HG03442 (cell line): ENCODE data around the gene RAB5IF.
"Not testable (repeated sequence)": the region's sequence is repeated elsewhere in the genome, so short reads cannot be mapped to it uniquely, and the experiment has no call there.

ENCODE experiments used
- ATAC-seq: cut with Tn5 transposase; IDR thresholded peaks from one replicate; pipeline ENCODE4 v1.9.1; 2021; ENCODE audit warnings: mild to moderate bottlenecking, moderate library complexity; ENCODE audit not compliant: unreplicated experiment

The RAB5IF gene, protein sequence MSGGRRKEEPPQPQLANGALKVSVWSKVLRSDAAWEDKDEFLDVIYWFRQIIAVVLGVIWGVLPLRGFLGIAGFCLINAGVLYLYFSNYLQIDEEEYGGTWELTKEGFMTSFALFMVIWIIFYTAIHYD

DNA sequence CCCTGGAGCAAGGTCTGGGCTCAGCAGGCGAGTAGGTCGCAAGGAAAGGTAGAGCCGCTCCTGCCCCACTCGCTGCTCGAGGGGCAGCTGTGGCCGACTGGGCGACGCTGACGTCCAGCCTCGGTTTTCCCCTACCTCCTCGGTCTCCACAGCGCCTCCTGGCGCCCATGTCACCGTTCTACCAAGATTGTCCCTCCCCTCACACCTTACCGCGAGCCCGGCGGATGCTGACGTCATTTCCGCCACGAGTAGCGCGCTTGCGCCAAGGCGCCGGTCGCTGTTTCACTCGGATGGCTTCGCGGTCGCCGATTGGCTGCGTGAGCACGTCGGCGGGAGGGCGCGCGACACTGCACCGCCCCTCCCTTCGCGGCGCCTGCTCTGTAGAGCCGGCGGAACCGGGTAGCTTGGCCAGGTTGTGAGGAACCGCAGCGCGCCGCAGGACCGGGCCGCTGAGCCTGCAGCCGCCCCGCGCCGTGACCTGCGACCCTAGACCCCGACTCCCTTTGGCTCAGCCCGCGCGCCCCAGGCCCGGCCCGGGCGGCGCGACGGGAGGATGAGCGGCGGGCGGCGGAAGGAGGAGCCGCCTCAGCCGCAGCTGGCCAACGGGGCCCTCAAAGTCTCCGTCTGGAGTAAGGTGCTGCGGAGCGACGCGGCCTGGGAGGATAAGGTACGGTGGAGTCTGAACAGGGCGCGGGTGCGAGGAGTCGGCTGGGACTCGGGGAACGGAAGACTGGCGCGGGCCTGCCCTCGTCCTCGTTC, at the start of gene RAB5IF:
Gene RAB5IF (plus strand): TSS at position 381 of the 759 bp plus-strand sequence. CDS start 173 bp downstream, at position 554.
- peak; percentile 82 for ATAC-seq

DNA sequence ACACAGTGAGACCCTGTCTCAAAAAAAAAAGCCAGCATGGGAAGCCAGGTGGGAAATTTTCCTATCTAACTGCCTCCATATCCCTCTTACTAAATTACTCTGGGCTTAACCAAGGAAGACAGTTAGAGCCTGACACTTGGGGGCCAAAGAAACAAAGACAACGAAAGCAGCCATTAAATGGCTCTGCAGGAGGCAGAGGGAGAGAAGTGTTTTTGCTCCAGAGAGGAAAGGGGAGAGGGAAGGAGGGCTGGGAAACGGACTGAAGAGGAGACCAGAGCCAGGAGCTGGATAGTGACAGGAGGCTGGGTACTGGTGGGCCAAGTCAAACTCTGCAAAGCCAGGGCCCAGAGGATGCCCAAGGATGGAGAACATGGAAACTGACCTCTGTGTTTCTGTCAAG, 42.9 kb upstream of the RAB5IF start:
- ATAC-seq: no peak

DNA sequence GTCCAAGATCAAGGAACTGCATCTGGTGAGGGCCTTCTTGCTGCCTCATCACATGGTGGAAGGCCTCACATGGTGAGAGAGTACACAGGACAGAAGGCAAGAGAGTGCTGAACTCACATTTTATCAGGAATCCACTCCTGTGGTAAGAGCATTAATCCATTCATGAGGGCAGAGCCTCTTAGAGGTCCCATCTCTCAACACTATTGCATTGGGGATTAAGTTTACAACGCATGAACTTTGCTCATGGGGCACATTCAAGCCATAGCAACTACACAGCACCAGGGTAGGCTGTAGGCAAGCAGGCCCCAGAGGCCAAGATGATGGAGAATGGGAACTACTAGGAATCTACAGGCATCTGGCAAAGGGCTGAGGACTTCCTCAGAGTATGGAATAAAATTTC, 42.2 kb upstream of the RAB5IF start:
- ATAC-seq: no peak

DNA sequence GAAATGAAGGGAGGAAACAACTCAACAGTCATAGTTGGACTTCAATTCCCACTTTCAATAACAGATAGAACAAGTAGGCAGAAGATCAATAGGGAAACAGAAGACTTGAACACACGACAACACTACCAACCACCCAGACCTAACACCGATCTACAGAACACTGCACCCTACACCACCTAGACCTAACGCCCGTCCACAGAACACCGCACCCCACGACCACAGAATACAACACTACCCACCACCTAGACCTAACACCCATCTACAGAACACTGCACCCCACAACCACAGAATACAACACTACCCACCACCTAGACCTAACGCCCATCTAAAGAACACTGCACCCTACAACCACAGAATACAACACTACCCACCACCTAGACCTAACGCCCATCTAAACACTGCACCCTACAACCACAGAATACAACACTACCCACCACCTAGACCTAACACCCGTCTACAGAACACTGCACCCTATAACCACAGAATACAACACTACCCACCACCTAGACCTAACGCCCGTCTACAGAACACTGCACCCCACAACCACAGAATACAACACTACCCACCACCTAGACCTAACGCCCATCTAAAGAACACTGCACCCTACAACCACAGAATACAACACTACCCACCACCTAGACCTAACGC, 41.4 kb upstream of the RAB5IF start:
- not testable (repeated sequence) for ATAC-seq

DNA sequence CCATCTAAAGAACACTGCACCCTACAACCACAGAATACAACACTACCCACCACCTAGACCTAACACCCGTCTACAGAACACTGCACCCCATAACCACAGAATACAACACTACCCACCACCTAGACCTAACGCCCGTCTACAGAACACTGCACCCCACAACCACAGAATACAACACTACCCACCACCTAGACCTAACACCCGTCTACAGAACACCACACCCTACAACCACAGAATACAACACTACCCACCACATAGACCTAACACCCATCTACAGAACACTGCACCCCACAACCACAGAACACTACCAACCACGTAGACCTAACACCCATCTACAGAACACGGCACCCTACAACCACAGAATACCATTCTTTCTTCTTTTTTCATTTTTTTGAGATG, 40.9 kb upstream of the RAB5IF start:
- not testable (repeated sequence) for ATAC-seq

DNA sequence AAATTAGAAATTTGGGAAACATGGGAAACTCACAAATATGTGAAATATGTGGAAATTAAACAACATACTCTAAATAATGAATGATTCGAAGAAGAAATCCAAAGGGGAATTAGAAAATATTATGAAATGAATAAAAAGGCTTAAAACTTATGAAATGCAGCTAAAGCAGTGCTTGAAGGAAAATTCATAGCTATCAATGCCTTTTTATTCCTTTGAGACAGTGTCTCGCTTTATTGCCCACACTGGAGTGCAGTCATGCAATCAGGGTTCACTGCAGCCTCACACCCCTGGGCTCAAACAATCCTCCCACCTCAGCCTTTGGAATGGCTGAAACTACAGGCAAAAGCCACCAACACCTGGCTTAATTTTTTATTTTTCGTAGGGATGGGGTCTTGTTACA, 40.1 kb upstream of the RAB5IF start:
- ATAC-seq: no peak

DNA sequence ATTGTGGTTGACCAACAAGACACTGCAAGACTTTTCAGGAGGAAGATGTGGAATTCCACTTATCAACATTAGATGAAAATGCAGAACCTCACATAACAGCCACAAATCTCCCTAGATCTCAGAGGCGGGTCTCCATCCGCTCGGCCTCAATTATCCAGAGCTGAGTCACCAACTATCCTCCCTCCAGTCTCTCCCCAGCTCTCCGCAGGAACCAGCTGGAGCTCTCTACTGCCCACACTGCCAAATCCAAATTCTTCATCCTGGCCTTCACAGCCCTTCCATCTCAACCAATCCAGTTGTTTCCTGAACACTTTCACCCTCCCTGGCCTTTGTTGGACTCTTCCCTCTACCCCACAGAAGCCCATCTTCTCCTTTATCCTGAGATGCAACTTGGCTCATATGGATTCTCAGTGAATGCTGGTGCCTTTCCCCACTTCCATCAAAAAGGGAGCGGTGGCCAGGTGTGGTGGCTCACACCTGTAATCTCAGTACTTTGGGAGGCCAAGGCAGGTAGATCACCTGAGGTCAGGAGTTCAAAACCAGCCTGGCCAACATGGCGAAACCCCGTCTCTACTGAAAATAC, 35.6 kb upstream of the RAB5IF start:
- no peak for ATAC-seq

DNA sequence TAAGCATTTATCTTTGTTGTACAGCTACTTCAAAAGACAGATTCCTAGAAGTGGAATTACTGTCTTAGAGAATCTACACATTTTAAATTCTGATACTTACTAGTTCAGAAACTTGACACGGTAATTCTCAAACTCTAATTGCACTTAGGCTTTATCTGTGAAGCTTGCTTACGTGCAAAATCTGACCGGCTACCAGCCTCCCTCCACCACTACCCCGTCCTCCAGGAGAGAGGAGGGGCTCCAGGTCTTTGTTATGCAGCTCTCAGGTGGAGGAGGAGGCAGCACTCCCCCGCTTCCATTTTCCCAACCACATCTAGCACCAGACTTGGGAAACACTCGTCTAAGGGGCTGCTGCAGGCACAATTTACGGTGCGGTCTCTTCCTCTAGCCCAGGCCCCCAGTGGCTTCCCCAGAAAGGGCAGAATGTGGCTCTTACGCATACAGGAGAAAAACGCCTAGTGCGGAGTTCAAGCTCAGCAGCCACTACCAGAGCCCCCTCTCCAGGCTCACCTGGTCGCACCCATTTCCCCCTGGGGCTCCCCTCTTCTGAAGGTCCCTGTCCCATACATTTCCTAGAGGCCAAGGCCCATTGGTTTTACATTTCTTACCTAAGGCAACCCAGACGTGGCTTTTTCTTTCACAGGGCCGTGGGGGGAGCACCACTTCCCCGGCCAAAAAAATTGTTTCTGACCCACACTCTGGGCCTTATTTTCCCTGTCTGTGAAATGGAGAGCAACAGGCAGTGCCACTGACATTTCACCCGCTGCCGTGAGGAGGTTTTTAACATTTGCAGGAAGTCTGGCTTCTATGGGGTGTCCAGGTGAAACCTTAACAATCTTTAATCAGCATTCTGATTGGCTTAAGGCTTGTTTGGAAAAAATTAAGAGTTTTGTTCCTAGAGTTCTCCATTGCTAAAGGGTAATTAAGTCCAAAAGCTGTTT, 33.7 kb upstream of the RAB5IF start:
- no peak for ATAC-seq

DNA sequence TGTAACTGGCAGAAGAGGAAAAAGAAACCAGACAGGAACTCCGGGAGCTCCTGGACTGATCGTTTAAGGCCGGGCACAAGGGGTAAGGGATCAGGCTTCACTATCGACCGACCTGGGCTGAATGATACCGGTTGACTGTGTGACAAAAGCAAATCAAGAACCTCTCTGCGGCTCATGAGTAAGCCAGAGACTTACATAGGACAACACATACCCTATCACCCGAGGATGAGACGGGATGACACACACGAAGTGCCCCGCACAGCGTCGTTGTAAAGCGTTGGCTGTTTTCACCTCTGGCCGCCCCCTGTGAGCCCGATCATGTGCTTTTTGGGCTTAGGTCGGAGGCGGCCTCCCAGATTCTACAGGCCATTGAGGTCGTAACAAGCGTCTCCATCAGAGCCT, 32.9 kb upstream of the RAB5IF start:
- ATAC-seq: no peak

DNA sequence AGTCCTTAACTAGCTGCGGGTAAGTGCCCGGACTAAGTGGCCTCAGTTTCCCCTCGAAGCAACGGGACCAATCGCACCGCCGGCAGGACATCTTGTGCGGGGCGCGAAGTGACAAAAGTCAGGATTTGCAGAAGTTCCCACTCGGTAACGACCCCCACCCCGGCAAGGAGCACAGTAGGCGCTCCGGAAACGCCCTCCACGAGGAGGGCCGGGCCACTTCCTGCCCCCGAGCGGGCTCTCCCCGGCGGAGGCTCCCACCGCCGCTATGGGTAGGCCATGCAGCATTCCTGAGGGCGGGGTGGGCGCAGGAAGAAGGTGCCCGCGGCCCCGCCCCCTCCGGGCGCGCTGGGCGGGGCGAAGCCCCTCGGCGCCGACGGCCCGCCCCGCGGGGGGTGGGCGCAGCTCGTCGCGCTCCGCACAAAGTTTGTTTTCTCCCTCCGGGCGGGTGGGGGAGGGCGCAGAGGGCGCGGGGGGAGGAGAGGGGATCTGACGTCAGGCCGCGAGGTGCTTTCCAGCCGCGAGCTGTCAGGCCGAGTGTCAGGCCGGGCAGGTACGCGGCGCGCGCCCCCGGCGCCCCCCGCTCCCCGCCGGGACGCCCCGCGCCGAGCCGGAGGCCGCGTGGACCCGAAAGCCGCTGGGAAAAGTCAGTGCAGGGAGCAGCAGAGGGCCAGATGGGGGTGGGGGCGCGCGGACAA, 32.3 kb upstream of the RAB5IF start, which contains the start of gene TGIF2:
Gene TGIF2 (plus strand): TSS at position 495 of the 695 bp plus-strand sequence. CDS start 5,178 bp downstream, outside the sequence.
- ATAC-seq: peak; percentile 64

DNA sequence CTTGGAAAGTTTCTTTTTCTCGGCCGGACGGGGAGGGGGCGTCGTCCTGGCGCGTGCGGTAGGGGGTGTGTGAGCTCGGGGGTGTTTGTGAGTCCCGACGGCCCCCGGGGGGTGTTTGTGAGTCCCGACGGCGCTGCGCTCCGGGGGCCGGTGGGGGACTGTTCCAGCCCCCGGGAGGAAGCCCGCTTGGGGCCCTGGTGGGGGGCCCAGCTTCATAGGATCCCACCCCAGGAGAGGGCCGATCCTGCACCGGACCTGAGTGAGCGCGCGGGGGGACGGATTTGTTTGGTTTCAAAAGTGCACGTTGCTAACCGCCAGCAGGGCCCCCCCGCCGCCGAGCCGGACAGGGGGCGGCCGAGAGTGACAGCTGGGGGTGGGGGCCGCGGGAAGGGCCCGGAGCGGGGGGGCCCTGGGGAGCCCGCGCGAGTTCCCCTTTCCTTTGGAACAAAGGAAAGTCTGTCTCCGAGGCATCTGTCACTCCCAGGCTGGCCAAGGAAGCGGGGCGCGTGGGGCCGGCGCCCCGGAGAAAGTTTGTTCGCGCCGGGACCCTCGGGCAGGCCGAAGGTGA, 31.7 kb upstream of the RAB5IF start:
- no peak for ATAC-seq

DNA sequence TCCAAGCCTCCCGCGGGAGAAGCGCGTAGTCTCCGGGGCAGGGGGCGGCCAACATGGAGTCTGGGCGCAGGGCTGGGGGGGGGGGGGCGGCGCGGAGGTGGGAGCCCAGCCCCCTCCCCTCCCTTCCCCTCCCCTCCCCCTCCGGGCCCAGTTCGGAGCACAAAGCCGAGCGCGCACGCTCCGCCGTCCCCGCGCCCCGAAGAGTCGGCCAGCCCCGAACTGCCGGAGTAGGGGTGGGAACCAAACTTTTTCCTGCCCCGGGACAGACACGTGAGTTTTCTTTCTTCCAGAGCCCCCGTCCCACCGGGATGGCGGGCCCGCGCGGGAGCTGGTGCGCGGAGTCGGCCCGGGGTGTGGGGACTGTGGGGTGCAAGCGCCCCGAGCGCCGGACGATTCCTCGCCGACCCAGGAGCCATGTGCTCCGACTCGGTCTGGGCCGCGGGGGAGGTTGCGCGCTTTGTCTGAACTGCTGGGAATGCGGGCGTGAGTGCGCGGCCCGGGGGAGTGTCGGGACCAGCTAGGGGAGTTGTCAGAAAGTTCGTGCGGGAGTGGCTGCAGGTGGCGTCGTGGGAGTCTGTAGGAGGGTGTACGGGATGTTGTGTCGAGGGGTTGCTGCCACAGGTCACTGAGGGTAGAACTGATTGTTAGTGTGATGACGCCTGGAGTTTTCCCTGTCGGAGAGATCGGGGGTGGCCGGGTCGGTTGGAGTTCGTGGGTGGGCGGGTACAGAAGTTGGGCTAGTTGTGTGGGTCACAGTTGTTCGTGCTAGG, 31.0 kb upstream of the RAB5IF start:
- ATAC-seq: no peak

DNA sequence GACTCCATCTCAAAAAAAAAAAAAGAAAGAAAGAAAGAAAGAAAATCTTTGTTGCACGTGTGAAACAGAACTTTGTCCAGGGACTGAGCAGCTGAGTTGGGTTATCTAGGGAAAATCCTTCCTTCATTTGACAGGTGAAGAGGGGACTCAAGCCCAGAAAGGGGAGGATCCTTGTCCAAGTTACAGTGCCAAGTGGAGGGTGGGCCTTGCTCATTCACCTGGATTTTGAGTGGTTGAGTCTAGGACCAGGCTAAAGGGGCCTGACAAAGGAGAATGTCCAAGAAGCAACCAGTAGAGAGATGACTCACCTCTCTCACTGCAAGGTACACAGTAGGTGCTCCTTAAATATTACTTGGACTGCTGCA, 29.5 kb upstream of the RAB5IF start:
- ATAC-seq: no peak

DNA sequence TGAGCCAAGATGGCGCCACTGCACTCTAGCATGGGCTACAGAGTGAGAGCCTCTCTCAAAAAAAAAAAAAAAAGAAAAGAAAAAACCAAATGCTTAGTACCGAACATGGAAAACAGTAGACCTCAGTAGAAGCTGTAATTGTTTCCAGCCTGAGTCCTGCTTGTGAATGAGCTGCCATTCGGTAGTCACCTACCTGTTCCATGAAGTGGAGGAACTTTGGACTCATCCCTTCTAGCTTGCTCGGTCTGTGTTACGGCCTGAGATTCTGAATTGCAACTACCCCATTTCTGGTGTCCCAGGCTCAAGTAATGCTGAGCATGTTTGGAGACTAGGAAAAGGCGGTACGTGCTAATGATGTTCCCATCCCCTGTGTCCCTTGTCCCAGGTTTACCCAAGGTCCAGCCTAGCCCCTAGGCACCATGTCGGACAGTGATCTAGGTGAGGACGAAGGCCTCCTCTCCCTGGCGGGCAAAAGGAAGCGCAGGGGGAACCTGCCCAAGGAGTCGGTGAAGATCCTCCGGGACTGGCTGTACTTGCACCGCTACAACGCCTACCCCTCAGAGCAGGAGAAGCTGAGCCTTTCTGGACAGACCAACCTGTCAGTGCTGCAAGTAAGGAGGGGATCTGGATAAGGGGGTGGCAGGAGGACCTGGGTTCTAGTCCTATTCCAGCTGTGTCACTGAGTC, 27.1 kb upstream of the RAB5IF start:
- no peak for ATAC-seq

DNA sequence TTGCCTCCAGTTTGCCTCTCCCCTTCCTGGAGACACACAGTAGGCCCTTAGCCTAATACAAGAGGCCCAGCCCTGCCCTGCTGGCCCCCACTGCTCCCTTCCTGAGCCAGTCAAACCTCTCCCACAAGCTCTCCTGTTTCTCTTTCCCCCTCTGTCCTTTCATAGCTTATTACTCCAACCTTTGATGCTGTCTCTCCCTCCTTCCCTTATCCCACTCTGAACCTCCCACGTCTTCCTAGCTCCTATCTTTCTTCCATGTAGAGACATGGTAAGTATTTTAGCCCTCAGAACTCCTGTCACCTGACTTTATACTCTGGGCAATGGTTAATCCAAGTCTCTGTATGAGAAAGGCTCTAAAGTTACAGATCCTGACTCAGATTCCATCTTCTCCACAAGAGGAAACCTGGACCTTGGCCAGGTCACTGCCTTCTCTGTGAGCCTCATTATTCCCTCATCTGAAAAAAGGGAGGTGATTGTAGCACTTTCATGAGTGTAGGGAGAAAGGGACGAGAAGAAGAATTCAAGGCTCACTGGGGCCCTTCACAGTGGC, 25.5 kb upstream of the RAB5IF start:
- no peak for ATAC-seq

DNA sequence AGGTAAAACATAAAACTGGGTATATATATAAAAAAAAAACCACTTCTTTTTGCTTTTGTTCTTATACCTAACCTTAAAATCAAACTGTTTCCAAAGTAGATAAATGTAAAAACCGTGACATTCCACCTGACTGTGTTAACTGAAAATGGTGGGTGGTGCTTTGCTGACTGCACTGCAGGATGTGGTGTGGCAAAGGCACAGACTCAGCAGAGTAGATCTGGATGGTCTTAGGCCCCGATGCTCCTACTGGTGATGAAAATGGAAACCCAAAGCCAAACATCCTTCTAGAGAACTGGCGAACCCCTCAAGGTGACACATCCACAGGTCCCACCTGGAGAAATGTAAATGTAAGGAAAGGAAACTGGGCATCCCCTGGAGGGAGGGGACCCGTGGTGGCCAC, 23.3 kb upstream of the RAB5IF start:
- no peak for ATAC-seq

DNA sequence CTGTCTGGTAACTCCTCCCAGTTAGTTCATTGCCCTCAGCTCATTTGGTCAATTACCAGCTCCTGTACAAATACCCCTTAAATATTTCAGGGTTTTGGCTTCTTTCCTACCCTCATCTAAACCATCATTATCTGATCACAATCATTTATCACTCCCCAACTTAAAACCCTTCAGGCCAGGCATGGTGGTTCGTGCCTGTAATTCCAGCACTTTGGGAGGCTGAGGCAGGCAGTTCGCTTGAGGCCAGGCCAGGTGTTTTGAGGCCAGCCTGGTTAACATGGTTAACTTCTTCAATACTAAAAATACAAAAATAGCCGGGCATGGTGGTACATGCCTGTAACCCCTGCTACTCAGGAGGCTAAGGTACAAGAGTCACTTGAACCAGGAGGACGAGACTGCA, 22.8 kb upstream of the RAB5IF start:
- no peak for ATAC-seq

DNA sequence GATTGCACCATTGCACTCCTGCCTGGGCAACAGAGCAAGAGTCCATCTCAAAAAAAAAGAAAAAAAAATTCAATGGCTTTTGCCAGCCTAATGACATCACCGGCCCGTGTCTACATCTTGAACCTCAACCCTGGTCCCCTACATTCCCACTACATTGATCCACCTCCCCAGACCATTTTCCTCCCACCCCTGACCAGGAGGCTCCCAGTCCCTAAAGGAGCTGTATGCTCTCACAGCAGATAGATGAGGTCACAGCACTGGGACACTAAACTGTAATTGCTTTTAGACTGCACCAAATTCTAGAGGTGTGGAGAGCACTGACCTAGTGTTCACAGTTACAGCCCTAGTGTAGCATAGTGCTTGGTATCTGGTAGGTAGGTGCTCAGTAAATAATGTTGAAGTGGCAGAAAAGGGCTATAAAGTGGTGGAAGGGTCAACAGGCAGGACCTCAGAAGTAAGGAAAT, 21.5 kb upstream of the RAB5IF start:
- ATAC-seq: no peak
